NCI-H187 treated with DMSO at 0.1 percent for 48 hours (cell line): ENCODE data around the gene C1orf210.

Source experiments
- DNase-seq: peaks from one replicate; lab custom pipeline; 2025; lab: John Stamatoyannopoulos, UW

C1orf210 gene

GRCh38 chr1:43285269-43285990 is at the start of gene C1orf210:
Gene C1orf210 (minus strand): TSS chr1:43285581. CDS start chr1:43283270, 2,311 bp downstream.
- peak; percentile 36 for DNase-seq

- no peak for DNase-seq
Measured at GRCh38 chr1:43334453-43335205, 49.2 kb upstream of the C1orf210 start.

- DNase-seq: no peak
Measured at GRCh38 chr1:43331688-43332087, 46.3 kb upstream of the C1orf210 start.

GRCh38 chr1:43329995-43330751 is 44.8 kb upstream of the C1orf210 start:
- DNase-seq: no peak

- DNase-seq: no peak
Measured at GRCh38 chr1:43327549-43328292, 42.3 kb upstream of the C1orf210 start.

GRCh38 chr1:43325381-43325780 is 40.0 kb upstream of the C1orf210 start:
- DNase-seq: no peak

GRCh38 chr1:43324810-43325209 is 39.4 kb upstream of the C1orf210 start:
- DNase-seq: no peak

- no peak for DNase-seq
Measured at GRCh38 chr1:43322506-43322905, 37.1 kb upstream of the C1orf210 start.

GRCh38 chr1:43321331-43321891 is 36.0 kb upstream of the C1orf210 start:
- DNase-seq: no peak

- DNase-seq: no peak
Measured at GRCh38 chr1:43319766-43320165, 34.4 kb upstream of the C1orf210 start.

GRCh38 chr1:43319288-43319687 is 33.9 kb upstream of the C1orf210 start:
- DNase-seq: no peak

GRCh38 chr1:43318831-43319230 is 33.5 kb upstream of the C1orf210 start:
- no peak for DNase-seq

GRCh38 chr1:43317817-43318471 is 32.6 kb upstream of the C1orf210 start:
- DNase-seq: no peak

GRCh38 chr1:43316738-43317520 is 31.5 kb upstream of the C1orf210 start:
- no peak for DNase-seq

GRCh38 chr1:43315963-43316737 is 30.8 kb upstream of the C1orf210 start:
- no peak for DNase-seq

- no peak for DNase-seq
Measured at GRCh38 chr1:43315481-43315880, 30.1 kb upstream of the C1orf210 start.

GRCh38 chr1:43314233-43314632 is 28.9 kb upstream of the C1orf210 start:
- no peak for DNase-seq

GRCh38 chr1:43313771-43314170 is 28.4 kb upstream of the C1orf210 start:
- no peak for DNase-seq
